Left lung (tissue), 10 donors: Measurements from ENCODE around the gene VGF. TPM values are rescaled to one million over a fixed set of nuclear protein-coding genes. Genes with fewer than 3 reads are reported as not detected.

Experiments used
- ATAC-seq: fragments of 200-7000 bp; cut with Tn5 transposase; one replicate; pipeline ENCODE4 v1.9.1; 2020; ENCODE audit warnings: moderate library complexity
- DNase-seq, 4 donors: peaks; one replicate each; pipeline ENCODE4 v3.0.0-alpha.2; 2013 to 2020
- H3K27ac ChIP-seq, 2 donors: fragments of 200-600 bp; sonication (generic) in 1 of 2; one replicate each; pipeline versions ENCODE4 v1.5.0 to v1.8.0; 2020 to 2021
- H3K27me3 ChIP-seq, 2 donors: fragments of 200-600 bp; sonication (generic) in 1 of 2; one replicate each; pipeline versions ENCODE4 v1.5.0 to v1.8.0; 2020 to 2021
- H3K36me3 ChIP-seq, 2 donors: fragments of 200-600 bp; sonication (generic) in 1 of 2; one replicate each; pipeline versions ENCODE4 v1.5.0 to v1.8.0; 2020 to 2021
- H3K4me1 ChIP-seq, 2 donors: fragments of 200-600 bp; one replicate each; pipeline ENCODE4 v1.8.0; 2021
- H3K4me3 ChIP-seq, 2 donors: fragments of 200-600 bp; sonication (generic) in 1 of 2; one replicate each; pipeline versions ENCODE4 v1.5.0 to v1.8.0; 2020 to 2021; ENCODE audit warnings: mild to moderate bottlenecking in 1 of 2
- H3K9me3 ChIP-seq, 2 donors: fragments of 200-600 bp; sonication (generic) in 1 of 2; one replicate each; pipeline versions ENCODE4 v1.5.0 to v1.8.0; 2020 to 2021
- intact Hi-C, 2 donors: fragments of 100-400 bp; cut with DNase I; formaldehyde crosslinking; loops; one replicate each; pipeline versions ENCODE4 v1.11.2 to v1.14.2; 2022
- polyA plus RNA-seq, 6 donors: library from polyadenylated mRNA; unstranded; fragments of 120-200 nt; gene quantifications; one replicate each; pipeline ENCODE4 v1.2.1, GENCODE V29; 2013; ENCODE audit not compliant: insufficient read length in 6 of 6
- total RNA-seq, 2 donors: library from RNA; stranded (reverse); fragmentation: NEBNext Ultra II Directional; extraction: Animal tissue kit (Norgen Biotek cat#: 25700); gene quantifications; one replicate each; pipeline ENCODE4 v1.2.1, GENCODE V29; 2021
- TF ChIP-seq, protein P1 (sequence below), 2 donors: fragments of 200-600 bp; sonication (generic) in 1 of 2; IDR thresholded peaks; one replicate each; pipeline versions ENCODE4 v1.5.0 to v1.8.0; 2021; ENCODE audit warnings: antibody characterized with exemption in 2 of 2
- donor health status: DM: no; HTN: yes; CAD: no.
- donor health status: DM: no; HTN: no; CAD: no.

Gene VGF
- total and polyA plus RNA-seq, 8 donors: 0.82 to 1.4 (median 0.95) TPM; not detected in 2

DNA sequence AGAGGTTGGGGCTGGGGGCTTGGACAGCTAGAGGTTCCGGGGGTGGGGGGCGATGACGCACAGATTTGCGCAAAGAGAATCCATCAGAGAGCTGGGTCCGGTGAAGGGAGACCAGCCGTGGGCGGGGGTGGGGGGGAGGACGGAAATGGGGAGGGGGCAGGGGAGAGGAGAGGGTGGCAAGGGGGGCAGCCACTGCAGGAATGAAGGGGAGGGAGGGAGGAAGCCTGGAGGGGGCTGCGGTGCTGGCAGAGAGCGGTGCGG lies 1.2 kb upstream of the VGF start:
- H3K27ac ChIP-seq: no peak overlapping the region
- peaks cover 86 to 100% of the 10 kb centered on the region in 2 donors for H3K27me3 ChIP-seq
- TF ChIP-seq, protein P1, sequence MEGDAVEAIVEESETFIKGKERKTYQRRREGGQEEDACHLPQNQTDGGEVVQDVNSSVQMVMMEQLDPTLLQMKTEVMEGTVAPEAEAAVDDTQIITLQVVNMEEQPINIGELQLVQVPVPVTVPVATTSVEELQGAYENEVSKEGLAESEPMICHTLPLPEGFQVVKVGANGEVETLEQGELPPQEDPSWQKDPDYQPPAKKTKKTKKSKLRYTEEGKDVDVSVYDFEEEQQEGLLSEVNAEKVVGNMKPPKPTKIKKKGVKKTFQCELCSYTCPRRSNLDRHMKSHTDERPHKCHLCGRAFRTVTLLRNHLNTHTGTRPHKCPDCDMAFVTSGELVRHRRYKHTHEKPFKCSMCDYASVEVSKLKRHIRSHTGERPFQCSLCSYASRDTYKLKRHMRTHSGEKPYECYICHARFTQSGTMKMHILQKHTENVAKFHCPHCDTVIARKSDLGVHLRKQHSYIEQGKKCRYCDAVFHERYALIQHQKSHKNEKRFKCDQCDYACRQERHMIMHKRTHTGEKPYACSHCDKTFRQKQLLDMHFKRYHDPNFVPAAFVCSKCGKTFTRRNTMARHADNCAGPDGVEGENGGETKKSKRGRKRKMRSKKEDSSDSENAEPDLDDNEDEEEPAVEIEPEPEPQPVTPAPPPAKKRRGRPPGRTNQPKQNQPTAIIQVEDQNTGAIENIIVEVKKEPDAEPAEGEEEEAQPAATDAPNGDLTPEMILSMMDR (IDR thresholded peaks at IDR 0.05): no peak
- no peaks in the 10 kb centered on the region for H3K36me3 ChIP-seq
- H3K4me1 ChIP-seq: peaks cover 14 to 58% of the 10 kb centered on the region in 2 donors
- no peak for ATAC-seq
- intact Hi-C loops: no loop called here
- no peak overlapping the region for H3K4me3 ChIP-seq
- no peaks in the 10 kb centered on the region for H3K9me3 ChIP-seq
- no peak for DNase-seq

DNA sequence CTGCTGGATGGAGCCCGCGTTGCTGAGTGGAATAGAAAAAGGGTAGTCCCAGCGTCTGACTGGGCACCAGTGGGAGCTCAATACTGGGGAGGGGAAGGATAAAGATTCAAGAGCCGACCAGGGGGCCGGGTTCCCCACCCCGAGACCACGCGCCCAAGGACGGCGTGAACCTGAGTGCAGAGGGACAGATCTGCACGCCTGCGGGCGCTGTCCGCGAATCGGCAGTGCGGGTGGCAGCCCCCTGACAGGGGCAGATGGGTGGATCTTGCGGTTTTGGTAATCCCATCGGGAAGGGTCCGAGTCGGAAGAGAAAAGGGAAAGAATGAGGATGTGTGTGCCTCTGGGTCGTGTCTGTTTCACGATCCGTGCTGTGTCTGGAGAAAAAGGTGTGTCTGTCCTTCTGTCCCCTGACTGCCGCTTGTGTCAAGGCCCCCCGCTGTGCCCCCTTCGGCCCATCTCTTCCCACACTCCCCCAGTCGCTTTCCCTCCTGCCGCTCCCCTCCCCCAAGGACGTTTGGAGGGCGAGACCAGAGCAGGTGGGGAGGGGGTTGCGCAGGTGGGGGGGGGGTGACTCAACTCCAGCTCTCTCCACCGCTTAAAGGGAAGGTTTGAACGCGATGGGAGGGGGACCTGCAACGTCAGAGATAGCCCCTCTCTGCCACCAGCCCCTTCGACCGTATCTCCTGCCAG lies 734 bp upstream of the VGF start:
- peaks cover 0 to 3% of the 10 kb centered on the region in 2 donors for H3K36me3 ChIP-seq
- H3K9me3 ChIP-seq: no peaks in the 10 kb centered on the region
- intact Hi-C loops: no loop called here
- H3K27ac ChIP-seq: no peak overlapping the region
- H3K4me3 ChIP-seq: peak overlapping the region in 1 of 2 donors; percentile 13
- peaks cover 14 to 56% of the 10 kb centered on the region in 2 donors for H3K4me1 ChIP-seq
- peaks cover 81 to 100% of the 10 kb centered on the region in 2 donors for H3K27me3 ChIP-seq
- TF ChIP-seq, protein P1 (IDR thresholded peaks at IDR 0.05): no peak
- DNase-seq (no peak), ATAC-seq (no peak)

DNA sequence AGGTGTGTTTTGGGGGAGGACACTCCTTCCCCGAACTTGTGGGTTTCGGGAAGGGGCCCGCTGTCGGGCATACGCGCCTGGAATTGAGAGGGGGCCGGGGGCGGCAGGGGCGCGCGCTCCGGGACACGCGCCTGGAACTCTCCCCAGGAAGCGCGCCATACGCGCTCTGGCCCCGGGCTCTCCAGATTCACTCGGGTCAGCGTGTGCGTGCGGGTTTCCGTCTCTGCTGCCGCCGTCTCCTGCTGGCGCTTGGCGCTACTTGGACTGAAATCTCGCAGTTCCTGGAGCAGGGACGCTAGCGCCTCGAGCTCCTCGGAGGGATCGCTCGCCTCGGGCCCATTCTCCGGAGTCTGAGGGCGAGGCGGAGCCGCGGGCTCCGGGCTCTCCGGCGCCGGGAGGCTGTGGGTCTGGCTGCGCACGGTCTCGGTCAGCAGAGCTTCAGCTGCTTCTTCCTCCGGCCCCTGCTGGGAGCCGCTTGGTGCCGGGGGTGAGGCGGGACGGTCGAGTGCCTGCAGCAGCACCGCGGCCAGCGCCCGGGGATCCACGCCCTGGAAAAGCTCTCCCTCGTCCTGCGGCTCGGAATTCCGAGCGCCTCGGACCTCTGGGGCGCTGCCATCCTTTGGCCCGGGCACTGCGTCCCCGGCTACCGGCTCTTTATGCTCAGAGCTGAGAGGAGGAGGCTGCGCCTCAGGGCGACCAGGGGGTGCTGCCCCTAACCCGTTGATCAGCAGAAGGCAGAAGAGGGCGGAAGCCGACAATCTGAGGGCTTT lies 1.1 kb downstream of the VGF start:
- TF ChIP-seq, protein P1 (IDR thresholded peaks at IDR 0.05): no peak
- H3K4me3 ChIP-seq: peak overlapping the region in 1 of 2 donors; percentile 33
- H3K4me1 ChIP-seq: peaks cover 14 to 45% of the 10 kb centered on the region in 2 donors
- DNase-seq (peak in 1 of 4 donors; percentile 63), ATAC-seq (peak; percentile 41)
- intact Hi-C loops: no loop called here
- H3K36me3 ChIP-seq: peaks cover 0 to 19% of the 10 kb centered on the region in 2 donors
- H3K27ac ChIP-seq: no peak overlapping the region
- H3K27me3 ChIP-seq: peaks cover 64 to 86% of the 10 kb centered on the region in 2 donors
- H3K9me3 ChIP-seq: no peaks in the 10 kb centered on the region

DNA sequence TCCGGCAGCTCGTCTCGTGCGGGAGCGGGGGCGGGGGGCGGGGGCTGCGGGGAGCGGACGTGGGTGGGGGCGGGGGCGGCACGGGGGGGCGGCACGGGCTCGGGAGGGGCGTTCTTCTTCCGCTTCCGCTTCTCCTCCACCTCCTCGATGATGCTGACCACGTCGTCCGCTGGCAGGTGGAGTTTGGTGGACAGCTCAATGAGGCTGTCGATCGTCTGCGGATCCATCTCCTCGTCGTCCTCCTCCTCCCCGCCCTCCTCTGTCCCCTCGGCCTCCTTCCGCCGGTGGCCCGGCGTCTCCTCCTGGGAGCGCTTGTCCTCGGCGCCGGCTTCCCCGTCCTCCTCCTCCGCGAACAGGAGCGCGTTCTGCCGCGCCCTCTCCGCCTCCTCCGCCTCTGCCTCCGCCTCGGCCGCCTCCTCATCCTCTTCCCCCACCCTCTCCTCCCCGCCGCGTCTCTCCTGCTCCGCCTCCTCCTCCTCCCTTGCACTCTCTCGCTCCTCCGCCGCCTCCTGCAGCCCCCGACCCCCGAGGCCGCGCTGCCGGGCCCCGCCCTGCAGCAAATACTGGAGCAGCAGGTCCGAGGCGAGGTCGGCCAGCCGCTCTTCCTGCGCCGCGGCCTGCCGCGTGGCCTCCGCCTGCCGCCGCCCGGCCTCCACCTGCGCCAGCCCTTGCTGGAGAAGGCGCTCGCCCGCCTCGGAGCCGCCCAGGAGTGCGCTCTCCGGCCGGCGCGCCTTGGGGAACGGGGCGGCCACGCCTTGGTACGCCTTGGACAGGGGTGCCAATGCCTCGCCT lies 1.9 kb downstream of the VGF start:
- peak in 1 of 4 donors; percentile 84 for DNase-seq
- H3K9me3 ChIP-seq: no peaks in the 10 kb centered on the region
- intact Hi-C loops: no loop called here
- H3K27ac ChIP-seq: no peak overlapping the region
- TF ChIP-seq, protein P1 (IDR thresholded peaks at IDR 0.05): no peak
- ATAC-seq: no peak
- peaks cover 57 to 78% of the 10 kb centered on the region in 2 donors for H3K27me3 ChIP-seq
- peaks cover 0 to 27% of the 10 kb centered on the region in 2 donors for H3K36me3 ChIP-seq
- H3K4me3 ChIP-seq: peak overlapping the region; percentile 15 to 33
- H3K4me1 ChIP-seq: peaks cover 14 to 43% of the 10 kb centered on the region in 2 donors
